ENCODE results near the gene PCBP3.
"Not testable (repeated sequence)": the region's sequence is repeated elsewhere in the genome, so short reads cannot be mapped to it uniquely, and the experiment has no call there.

PCBP3 gene

DNA sequence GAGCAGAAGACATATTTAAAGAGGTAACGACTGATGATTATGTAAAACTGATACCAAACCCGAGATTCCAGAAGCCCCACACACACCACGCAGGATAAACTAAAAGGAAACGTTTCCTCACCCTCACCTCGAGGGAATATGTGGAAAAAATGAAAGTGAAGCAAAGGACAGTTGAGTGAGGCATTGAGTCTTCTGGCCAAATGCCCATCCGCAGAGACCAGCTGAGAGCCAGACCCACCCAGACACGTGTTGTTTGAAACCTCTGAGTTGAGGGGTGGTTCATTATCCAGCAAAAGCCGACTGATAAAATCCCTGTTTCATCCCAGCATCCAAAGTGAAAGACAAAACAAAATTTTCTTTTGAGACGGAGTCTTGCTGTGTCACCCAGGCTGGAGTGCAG is 29.6 kb upstream of the PCBP3 start:
- no peak for DNase-seq

- no peak for DNase-seq
Measured at GRCh38 chr21:45615145-45615711, 28.3 kb upstream of the PCBP3 start.

- no peak for DNase-seq
Measured at GRCh38 chr21:45617021-45617921, 26.3 kb upstream of the PCBP3 start.

DNA sequence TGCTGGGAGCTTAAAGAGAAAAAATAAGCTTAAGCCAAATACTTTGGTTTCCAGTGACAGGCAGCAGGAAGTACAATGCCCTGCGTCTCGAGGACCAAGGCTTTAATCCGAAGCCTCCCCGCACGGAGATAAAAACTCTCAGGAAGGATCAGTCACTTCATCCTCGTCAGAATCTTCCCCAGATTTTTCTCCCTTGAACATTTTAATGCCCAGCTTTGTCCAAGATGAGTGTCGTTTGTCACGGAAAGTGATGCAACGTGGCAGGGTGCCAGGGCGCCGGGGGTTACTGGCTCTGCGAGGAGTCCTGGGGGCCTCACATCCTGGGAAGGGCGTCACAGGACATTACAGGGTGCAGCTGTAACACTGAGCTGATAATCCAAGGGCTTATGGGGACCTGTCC is 25.2 kb upstream of the PCBP3 start:
- DNase-seq: peak; percentile 60

GRCh38 chr21:45618846-45619485 is 24.6 kb upstream of the PCBP3 start:
- DNase-seq: peak; percentile 20

- no peak for DNase-seq
Measured at GRCh38 chr21:45620201-45620923, 23.2 kb upstream of the PCBP3 start.

GRCh38 chr21:45621435-45622331 is 21.8 kb upstream of the PCBP3 start:
- not testable (repeated sequence) for DNase-seq

- no peak for DNase-seq
Measured at GRCh38 chr21:45622416-45623097, 21.0 kb upstream of the PCBP3 start.

GRCh38 chr21:45623436-45623835 is 20.1 kb upstream of the PCBP3 start:
- no peak for DNase-seq

- DNase-seq: not testable (repeated sequence)
Measured at GRCh38 chr21:45626127-45626526, 17.4 kb upstream of the PCBP3 start.

- DNase-seq: no peak
Measured at GRCh38 chr21:45629046-45629981, 14.2 kb upstream of the PCBP3 start.

DNA sequence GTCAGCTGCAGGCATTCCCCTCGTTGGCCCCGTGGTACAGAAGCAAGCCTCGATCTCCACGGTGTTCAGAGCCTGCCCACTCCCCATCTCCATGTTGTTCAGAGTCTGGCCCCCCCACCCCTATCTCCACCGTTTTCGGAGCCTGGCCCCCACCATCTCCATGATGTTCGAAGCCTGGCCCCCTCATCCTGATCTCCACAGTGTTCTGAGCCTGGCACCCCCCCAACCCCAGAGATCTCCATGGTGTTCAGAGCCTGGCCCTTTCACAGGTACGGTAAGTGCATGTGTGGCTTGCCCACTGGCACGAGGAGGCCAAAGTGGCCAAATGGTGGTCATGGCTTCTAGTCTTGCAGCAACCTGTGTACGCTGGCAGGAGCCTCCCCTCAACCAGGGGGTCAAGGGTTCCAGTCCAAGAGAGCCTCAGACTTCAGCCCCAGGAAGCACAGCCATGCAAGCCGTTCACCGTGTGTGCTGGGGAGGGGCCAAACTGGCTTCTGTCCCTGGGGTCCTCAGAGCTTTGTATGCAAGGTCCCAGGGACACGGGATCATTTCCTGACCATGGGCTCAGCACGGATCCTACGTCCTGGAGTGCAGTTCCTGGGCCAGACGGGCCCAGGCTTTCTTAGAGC is 13.3 kb upstream of the PCBP3 start:
- no peak for DNase-seq

DNA sequence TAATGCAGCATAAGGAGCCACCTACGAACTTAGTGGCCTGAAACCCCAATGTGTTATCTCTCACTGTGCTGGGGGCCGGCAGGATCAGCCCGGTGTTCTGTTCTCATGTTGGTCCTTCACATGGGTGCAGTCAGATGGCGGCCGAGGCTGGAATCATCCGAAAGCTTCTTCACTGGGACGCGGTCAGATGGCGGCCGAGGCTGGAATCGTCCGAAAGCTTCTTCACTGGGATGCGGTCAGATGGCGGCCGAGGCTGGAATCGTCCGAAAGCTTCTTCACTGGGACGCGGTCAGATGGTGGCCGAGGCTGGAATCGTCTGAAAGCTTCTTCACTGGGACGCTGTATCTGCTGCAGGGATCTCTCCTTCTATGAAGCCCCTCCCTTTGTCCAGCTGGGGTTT is 12.6 kb upstream of the PCBP3 start:
- DNase-seq: no peak

DNA sequence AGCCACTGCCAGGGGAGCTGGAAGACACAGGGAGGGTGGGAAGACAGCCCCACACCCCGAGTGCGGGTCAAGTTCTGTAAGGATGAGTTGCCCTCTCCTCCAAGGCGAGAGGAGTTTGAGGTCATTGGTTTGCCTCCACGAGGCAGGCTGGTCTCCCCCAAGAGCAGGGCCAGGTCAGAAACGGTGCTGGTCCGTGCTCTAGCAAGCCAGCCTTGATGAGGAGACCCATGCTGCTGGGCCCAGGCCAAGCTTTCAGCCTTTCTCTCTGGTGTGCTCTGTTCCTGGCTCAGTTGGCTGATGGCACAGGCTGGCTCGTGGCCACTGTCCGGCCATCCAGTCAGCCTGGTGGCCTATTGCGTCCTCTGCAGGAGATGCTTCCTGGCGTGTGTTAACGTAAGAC is 12.0 kb upstream of the PCBP3 start:
- DNase-seq: no peak

GRCh38 chr21:45632160-45632559 is 11.4 kb upstream of the PCBP3 start:
- no peak for DNase-seq

GRCh38 chr21:45632637-45633251 is 10.8 kb upstream of the PCBP3 start:
- DNase-seq: no peak

- DNase-seq: no peak
Measured at GRCh38 chr21:45634511-45635183, 8.9 kb upstream of the PCBP3 start.

DNA sequence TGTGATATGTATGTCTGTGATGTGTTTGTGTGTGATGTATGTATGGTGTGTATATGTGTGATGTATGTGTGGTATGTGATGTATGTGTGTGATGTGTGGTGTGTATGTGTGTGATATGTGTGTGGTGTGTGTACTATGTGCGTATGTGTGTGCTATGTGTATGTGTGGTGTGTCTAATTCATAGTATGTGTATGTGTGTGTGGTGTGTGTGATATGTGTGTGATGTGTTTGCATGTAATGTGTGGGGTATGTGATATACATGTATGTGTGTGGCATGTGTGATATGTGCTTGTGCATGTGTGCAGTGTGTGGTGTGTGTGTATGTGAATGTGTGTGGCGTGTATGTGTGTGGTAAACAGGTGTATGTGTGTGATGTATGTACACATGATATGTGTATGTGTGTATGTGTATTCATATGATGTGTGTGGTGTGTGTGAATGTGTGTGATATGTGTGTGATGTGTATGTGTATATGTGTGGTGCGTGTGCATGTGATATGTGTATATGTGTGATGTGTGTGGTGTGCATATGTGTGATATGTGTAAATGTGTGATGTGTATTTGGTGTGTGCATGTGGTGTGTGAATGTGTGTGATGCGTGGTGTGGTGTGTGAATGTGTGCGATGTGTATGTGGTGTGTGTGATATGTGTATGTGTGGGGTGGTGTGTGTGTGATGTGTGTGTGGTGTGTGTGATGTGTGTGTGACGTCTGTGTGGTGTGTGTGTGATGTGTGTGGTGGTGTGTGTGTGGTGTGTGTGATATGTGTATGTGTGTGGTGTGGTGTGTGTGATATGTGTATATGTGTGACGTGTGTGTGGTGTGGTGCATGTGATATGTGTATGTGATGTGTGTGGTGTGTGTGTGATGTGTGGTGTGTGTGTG is 8.0 kb upstream of the PCBP3 start:
- DNase-seq: no peak

All from EL (cell line).